ENCODE results near the gene ZKSCAN5. TPM values are rescaled to one million over a fixed set of nuclear protein-coding genes. Genes with fewer than 3 reads are reported as not detected.

ZKSCAN5 gene
- total RNA-seq, 2 donors from 2014 or later, result 14.9 to 18.2 TPM

DNA sequence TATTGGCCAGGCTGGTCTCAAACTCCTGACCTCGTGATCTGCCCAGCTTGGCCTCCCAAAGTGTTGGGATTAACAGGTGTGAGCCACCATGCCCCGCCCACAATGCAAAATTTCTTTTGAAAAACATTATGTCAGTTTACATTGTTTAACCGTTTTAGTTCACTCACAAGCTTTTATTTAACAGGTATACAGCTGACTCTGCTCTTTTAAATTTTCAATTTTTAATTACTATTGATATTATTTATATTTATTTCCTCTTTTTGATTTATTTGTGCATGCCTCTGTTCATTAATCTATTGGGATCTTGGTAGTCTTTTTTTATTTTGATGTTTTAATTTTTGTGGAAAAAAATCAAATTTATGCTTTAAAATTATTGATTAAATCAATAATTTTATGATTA, 16.9 kb downstream of the ZKSCAN5 start:
- Histone ChIP-seq H3K9me3 (ENCODE audit: control insufficient read depth, low read length) (no peaks in the 10 kb centered on the region), H3K27me3 (ENCODE audit: control insufficient read depth, insufficient read depth, low read length, poor library complexity, severe bottlenecking) (no peaks in the 10 kb centered on the region), H3K4me3 (ENCODE audit: low read length) (no peak overlapping the region), H3K4me1 (ENCODE audit: control insufficient read depth, insufficient read depth, low read length) (no peaks in the 10 kb centered on the region), H3K27ac (ENCODE audit: low read depth, low read length) (no peak overlapping the region), H3K36me3 (ENCODE audit: control insufficient read depth, insufficient read depth, low read length) (peaks cover 54% of the 10 kb centered on the region), H3K9ac (ENCODE audit: extremely low read depth, low read length, poor library complexity, severe bottlenecking) (no peak overlapping the region)
- Mint-ChIP-seq H3K4me1 (no peaks in the 10 kb centered on the region), H3K4me3 (no peak overlapping the region), H3K27ac (no peak overlapping the region), H3K9me3 (peaks cover 2% of the 10 kb centered on the region), H3K36me3 (ENCODE audit: low read depth) (peaks cover 66% of the 10 kb centered on the region), H3K27me3 (ENCODE audit: insufficient read depth) (no peaks in the 10 kb centered on the region)
- TF ChIP-seq, protein P1, sequence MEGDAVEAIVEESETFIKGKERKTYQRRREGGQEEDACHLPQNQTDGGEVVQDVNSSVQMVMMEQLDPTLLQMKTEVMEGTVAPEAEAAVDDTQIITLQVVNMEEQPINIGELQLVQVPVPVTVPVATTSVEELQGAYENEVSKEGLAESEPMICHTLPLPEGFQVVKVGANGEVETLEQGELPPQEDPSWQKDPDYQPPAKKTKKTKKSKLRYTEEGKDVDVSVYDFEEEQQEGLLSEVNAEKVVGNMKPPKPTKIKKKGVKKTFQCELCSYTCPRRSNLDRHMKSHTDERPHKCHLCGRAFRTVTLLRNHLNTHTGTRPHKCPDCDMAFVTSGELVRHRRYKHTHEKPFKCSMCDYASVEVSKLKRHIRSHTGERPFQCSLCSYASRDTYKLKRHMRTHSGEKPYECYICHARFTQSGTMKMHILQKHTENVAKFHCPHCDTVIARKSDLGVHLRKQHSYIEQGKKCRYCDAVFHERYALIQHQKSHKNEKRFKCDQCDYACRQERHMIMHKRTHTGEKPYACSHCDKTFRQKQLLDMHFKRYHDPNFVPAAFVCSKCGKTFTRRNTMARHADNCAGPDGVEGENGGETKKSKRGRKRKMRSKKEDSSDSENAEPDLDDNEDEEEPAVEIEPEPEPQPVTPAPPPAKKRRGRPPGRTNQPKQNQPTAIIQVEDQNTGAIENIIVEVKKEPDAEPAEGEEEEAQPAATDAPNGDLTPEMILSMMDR (conservative IDR thresholded peaks at IDR 0.05), result no peak
- 88 to 100% methylated on average over 1 to 3 of the region's 3 CpGs for WGBS, 2 experiments (ENCODE audit: insufficient coverage in 1 of 2, insufficient read length in 1 of 2)
- DNase-seq, result no peak

DNA sequence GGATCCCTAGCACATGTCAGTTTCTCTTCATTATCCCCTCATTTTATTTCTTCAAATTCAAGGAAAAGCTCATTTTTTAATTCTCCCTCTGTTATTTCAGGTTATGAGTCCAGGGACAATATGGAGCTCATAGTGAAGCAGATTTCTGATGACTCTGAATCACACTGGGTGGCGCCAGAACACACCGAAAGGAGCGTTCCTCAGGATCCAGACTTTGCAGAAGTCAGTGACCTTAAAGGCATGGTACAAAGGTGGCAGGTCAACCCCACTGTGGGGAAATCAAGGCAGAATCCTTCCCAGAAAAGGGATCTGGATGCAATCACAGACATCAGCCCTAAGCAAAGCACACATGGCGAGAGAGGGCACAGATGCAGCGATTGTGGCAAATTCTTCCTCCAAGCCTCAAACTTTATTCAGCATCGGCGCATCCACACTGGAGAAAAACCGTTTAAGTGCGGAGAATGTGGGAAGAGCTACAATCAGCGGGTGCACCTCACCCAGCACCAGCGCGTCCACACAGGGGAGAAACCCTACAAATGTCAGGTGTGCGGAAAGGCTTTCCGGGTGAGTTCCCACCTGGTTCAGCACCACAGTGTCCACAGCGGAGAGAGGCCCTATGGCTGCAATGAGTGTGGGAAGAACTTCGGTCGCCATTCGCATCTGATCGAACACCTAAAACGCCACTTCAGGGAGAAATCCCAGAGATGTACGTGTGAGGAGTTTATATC, 21.4 kb downstream of the ZKSCAN5 start:
- TF ChIP-seq, protein P1 (conservative IDR thresholded peaks at IDR 0.05), result peak; percentile 70
- peaks cover 71% of the 10 kb centered on the region for H3K36me3 ChIP-seq (ENCODE audit: control insufficient read depth, insufficient read depth, low read length)
- DNase-seq, result peak; percentile 61
- Mint-ChIP-seq H3K9me3 (peaks cover 39% of the 10 kb centered on the region), H3K4me1 (no peaks in the 10 kb centered on the region), H3K27ac (no peak overlapping the region), H3K36me3 (ENCODE audit: low read depth) (peaks cover 76% of the 10 kb centered on the region), H3K4me3 (no peak overlapping the region), H3K27me3 (ENCODE audit: insufficient read depth) (no peaks in the 10 kb centered on the region)
- no peak overlapping the region for H3K4me3 ChIP-seq (ENCODE audit: low read length)
- WGBS, 2 experiments (ENCODE audit: insufficient coverage in 1 of 2, insufficient read length in 1 of 2), result 95% methylated on average over 21 of the region's 21 CpGs
- H3K9me3 ChIP-seq (ENCODE audit: control insufficient read depth, low read length), result peaks cover 28% of the 10 kb centered on the region
- no peak overlapping the region for H3K9ac ChIP-seq (ENCODE audit: extremely low read depth, low read length, poor library complexity, severe bottlenecking)
- no peaks in the 10 kb centered on the region for H3K27me3 ChIP-seq (ENCODE audit: control insufficient read depth, insufficient read depth, low read length, poor library complexity, severe bottlenecking)
- H3K27ac ChIP-seq (ENCODE audit: low read depth, low read length), result no peak overlapping the region
- no peaks in the 10 kb centered on the region for H3K4me1 ChIP-seq (ENCODE audit: control insufficient read depth, insufficient read depth, low read length)

DNA sequence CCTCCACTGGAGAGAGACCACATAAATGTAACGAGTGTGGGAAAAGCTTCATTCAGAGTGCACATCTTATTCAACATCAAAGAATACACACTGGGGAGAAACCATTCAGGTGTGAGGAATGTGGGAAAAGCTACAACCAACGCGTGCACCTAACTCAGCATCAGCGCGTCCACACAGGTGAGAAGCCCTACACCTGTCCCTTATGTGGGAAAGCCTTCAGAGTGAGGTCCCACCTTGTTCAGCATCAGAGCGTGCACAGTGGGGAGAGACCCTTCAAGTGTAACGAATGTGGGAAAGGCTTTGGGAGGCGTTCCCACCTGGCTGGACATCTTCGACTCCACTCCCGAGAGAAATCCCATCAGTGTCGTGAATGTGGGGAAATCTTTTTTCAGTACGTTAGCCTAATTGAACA, 26.9 kb downstream of the ZKSCAN5 start:
- DNase-seq, result no peak
- Histone ChIP-seq H3K4me3 (ENCODE audit: low read length) (peak overlapping the region; percentile 62), H3K27ac (ENCODE audit: low read depth, low read length) (no peak overlapping the region), H3K27me3 (ENCODE audit: control insufficient read depth, insufficient read depth, low read length, poor library complexity, severe bottlenecking) (no peaks in the 10 kb centered on the region), H3K36me3 (ENCODE audit: control insufficient read depth, insufficient read depth, low read length) (peaks cover 74% of the 10 kb centered on the region), H3K9ac (ENCODE audit: extremely low read depth, low read length, poor library complexity, severe bottlenecking) (no peak overlapping the region), H3K9me3 (ENCODE audit: control insufficient read depth, low read length) (peaks cover 61% of the 10 kb centered on the region), H3K4me1 (ENCODE audit: control insufficient read depth, insufficient read depth, low read length) (no peaks in the 10 kb centered on the region)
- no peaks in the 10 kb centered on the region for H3K27me3 Mint-ChIP-seq (ENCODE audit: insufficient read depth)
- 97% methylated on average over 9 to 12 of the region's 12 CpGs for WGBS, 2 experiments (ENCODE audit: insufficient coverage in 1 of 2, insufficient read length in 1 of 2)
- H3K36me3 Mint-ChIP-seq (ENCODE audit: low read depth), result peaks cover 76% of the 10 kb centered on the region
- no peak overlapping the region for H3K27ac Mint-ChIP-seq
- TF ChIP-seq, protein P1 (conservative IDR thresholded peaks at IDR 0.05), result no peak
- no peak overlapping the region for H3K4me3 Mint-ChIP-seq
- no peaks in the 10 kb centered on the region for H3K4me1 Mint-ChIP-seq
- peaks cover 78% of the 10 kb centered on the region for H3K9me3 Mint-ChIP-seq

All from endodermal cell (in vitro differentiated cells).